Breast epithelium (tissue), 4 donors: ENCODE data around the gene EFNA2. TPM values are rescaled to one million over a fixed set of nuclear protein-coding genes. Genes with fewer than 3 reads are reported as not detected.
"Not testable (repeated sequence)": the region's sequence is repeated elsewhere in the genome, so short reads cannot be mapped to it uniquely, and the experiment has no call there.

Source experiments
- DNase-seq, 2 donors: peaks; one replicate each; pipeline ENCODE4 v3.0.0-alpha.2; 2019; ENCODE audit warnings: low spot score in 2 of 2
- H3K27ac ChIP-seq, 2 donors: fragments of 200-600 bp; sonication (generic) in 1 of 2; one replicate each; pipeline ENCODE4 v1.5.1; 2016 to 2019; ENCODE audit warnings: mild to moderate bottlenecking in 1 of 2
- H3K27me3 ChIP-seq, 2 donors: fragments of 200-600 bp; sonication (generic) in 1 of 2; one replicate each; pipeline versions ENCODE4 v1.5.1 to v1.6.0; 2017 to 2019; ENCODE audit warnings: control low read depth in 1 of 2, mild to moderate bottlenecking in 1 of 2
- H3K36me3 ChIP-seq: fragments of 200-600 bp; one replicate; pipeline ENCODE4 v1.5.1; 2019
- H3K4me1 ChIP-seq, 2 donors: fragments of 200-600 bp; sonication (generic); one replicate each; pipeline ENCODE4 v1.5.1; 2016 to 2019; ENCODE audit warnings: control low read depth in 1 of 2
- H3K4me3 ChIP-seq, 3 donors: fragments of 200-600 bp; sonication (generic); 1 replicate in 2 of 3; 2 replicates in 1 of 3; pipeline ENCODE4 v1.5.1; 2016 to 2019; ENCODE audit warnings: mild to moderate bottlenecking in 3 of 3, moderate library complexity in 2 of 3
- H3K9me3 ChIP-seq, 2 donors: fragments of 200-600 bp; sonication (generic) in 1 of 2; one replicate each; pipeline ENCODE4 v1.5.1; 2016 to 2019; ENCODE audit warnings: control low read depth in 1 of 2
- CTCF ChIP-seq, 3 donors: fragments of 450-650 bp; IDR thresholded peaks; one replicate each; pipeline ENCODE4 v1.5.1; 2016 to 2017; ENCODE audit warnings: antibody characterized with exemption in 3 of 3, mild to moderate bottlenecking in 3 of 3, moderate library complexity in 3 of 3
- POLR2A ChIP-seq: fragments of 450-650 bp; IDR thresholded peaks from one replicate; pipeline ENCODE4 v1.6.1; 2016; ENCODE audit warnings: antibody characterized with exemption, mild to moderate bottlenecking, moderate library complexity
- POLR2AphosphoS5 ChIP-seq, 3 donors: sonication (generic); formaldehyde crosslinking; IDR thresholded peaks; one replicate each; pipeline ENCODE4 v1.6.1; 2017; ENCODE audit warnings: antibody characterized with exemption in 3 of 3
- intact Hi-C: fragments of 100-400 bp; cut with DNase I; formaldehyde crosslinking; loops from one replicate; pipeline ENCODE4 v1.15.1; 2023; ENCODE audit warnings: low total_unique reads
- total RNA-seq, 3 donors: library from RNA; depleted of rRNA; stranded (reverse); fragments of >200 nt; gene quantifications; one replicate each; pipeline ENCODE4 v1.1.0, GENCODE V29; 2016

EFNA2 gene
- total RNA-seq, 3 donors from 2014 or later: 0.66 TPM; not detected in 2

GRCh38 chr19:1327125-1327524 is 41.5 kb downstream of the EFNA2 start:
- no peak overlapping the region for H3K4me3 ChIP-seq
- peaks cover 0 to 18% of the 10 kb centered on the region in 2 donors for H3K27me3 ChIP-seq
- no peaks in the 10 kb centered on the region for H3K9me3 ChIP-seq
- TF ChIP-seq POLR2AphosphoS5 (IDR thresholded peaks at IDR 0.05): no peak
- no peak for TF ChIP-seq CTCF (IDR thresholded peaks at IDR 0.05)
- no peak for TF ChIP-seq POLR2A
- H3K27ac ChIP-seq: no peak overlapping the region
- intact Hi-C loops: no loop called here
- no peak for DNase-seq
- no peaks in the 10 kb centered on the region for H3K36me3 ChIP-seq
- H3K4me1 ChIP-seq: peaks cover 4 to 7% of the 10 kb centered on the region in 2 donors

DNA sequence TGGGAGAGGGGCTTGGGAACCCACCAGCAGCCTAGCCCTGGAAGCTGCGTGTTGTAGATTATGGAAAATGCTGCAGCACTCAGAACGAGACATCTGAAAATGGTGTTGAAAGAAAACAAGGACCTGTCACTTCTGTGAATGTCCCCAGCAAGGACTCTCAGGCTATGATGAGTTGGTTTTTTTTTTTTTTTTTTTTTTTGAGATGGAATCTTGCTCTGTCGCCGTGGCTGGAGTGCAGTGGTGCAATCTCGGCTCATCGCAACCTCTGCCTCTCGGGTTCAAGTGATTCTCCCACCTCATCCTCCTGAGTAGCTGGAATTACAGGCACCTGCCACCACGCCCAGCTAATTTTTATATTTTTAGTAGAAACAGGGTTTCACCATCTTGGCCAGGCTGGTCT is 46.5 kb downstream of the EFNA2 start:
- H3K36me3 ChIP-seq, DNase-seq, H3K27ac ChIP-seq, intact Hi-C loops, H3K4me1 ChIP-seq, H3K27me3 ChIP-seq, H3K4me3 ChIP-seq, H3K9me3 ChIP-seq: not testable (repeated sequence)

- H3K9me3 ChIP-seq: no peaks in the 10 kb centered on the region
- no peak overlapping the region for H3K4me3 ChIP-seq
- no peak for DNase-seq
- intact Hi-C loops: no loop called here
- no peak for TF ChIP-seq POLR2A
- TF ChIP-seq CTCF (IDR thresholded peaks at IDR 0.05): no peak
- no peak for TF ChIP-seq POLR2AphosphoS5 (IDR thresholded peaks at IDR 0.05)
- H3K4me1 ChIP-seq: no peaks in the 10 kb centered on the region
- no peaks in the 10 kb centered on the region for H3K27me3 ChIP-seq
- H3K36me3 ChIP-seq: no peaks in the 10 kb centered on the region
- no peak overlapping the region for H3K27ac ChIP-seq
These were observed 50.5 kb downstream of the EFNA2 start for GRCh38 chr19:1336079-1336684.

DNA sequence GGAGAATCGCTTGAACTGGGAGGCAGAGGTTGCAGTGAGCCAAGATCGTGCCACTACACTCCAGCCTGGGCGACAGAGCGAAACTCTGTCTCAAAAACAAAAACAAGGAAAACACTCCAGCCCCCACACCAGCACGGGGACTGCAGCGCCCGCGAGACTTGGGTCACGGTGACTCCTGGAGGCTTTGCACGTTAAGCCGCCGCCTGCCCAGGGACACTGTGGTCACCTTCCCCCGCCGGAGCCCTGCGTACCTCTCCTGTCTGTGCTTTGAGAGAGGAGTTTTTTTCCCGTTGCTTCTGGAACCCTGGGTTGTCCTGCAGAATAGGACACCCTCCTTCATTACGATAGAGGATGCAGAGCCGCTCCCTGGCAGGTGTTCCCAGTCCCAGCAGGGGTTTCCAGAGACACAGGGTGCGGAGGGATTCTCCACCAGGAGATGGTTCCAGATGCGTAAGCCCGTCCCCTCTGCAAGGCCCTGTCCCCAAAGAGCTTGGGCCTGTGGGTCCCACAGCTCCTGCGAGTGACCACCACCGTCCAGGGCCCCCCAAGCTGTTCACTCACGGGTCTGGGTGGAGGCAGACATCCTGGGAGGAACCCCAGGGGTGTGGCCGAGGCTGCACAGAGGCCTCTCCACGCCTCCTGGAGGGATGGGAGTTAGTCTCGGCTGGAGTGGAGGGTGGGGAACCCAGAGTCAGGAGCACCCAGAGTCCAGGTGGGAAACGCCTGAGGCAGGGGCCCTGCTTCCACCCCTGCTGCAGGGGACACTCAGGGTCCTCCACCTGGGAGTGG is 55.2 kb downstream of the EFNA2 start:
- H3K4me3 ChIP-seq: no peak overlapping the region
- no peaks in the 10 kb centered on the region for H3K9me3 ChIP-seq
- no peaks in the 10 kb centered on the region for H3K4me1 ChIP-seq
- H3K36me3 ChIP-seq: no peaks in the 10 kb centered on the region
- H3K27ac ChIP-seq: no peak overlapping the region
- no peaks in the 10 kb centered on the region for H3K27me3 ChIP-seq
- no peak for TF ChIP-seq POLR2A
- TF ChIP-seq POLR2AphosphoS5 (IDR thresholded peaks at IDR 0.05): no peak
- TF ChIP-seq CTCF (IDR thresholded peaks at IDR 0.05): no peak
- intact Hi-C loops: no loop called here
- DNase-seq: no peak

- H3K27ac ChIP-seq: no peak overlapping the region
- H3K9me3 ChIP-seq: no peaks in the 10 kb centered on the region
- H3K27me3 ChIP-seq: no peaks in the 10 kb centered on the region
- no peaks in the 10 kb centered on the region for H3K4me1 ChIP-seq
- H3K4me3 ChIP-seq: no peak overlapping the region
- DNase-seq: no peak
- H3K36me3 ChIP-seq: no peaks in the 10 kb centered on the region
- intact Hi-C loops: no loop called here
- no peak for TF ChIP-seq CTCF (IDR thresholded peaks at IDR 0.05)
- no peak for TF ChIP-seq POLR2A
- TF ChIP-seq POLR2AphosphoS5 (IDR thresholded peaks at IDR 0.05): no peak
These were observed 57.4 kb downstream of the EFNA2 start for GRCh38 chr19:1343041-1343440.
